Stimulated activated CD8-positive, alpha-beta memory T cell treated with anti-CD3 and anti-CD28 coated beads, Interleukin-4, amount 100 ng/mL, for 24 hours (primary cell): Measurements from ENCODE around the gene OR10P1.
"Not testable (repeated sequence)": the region's sequence is repeated elsewhere in the genome, so short reads cannot be mapped to it uniquely, and the experiment has no call there.

Source experiments
- DNase-seq: peaks from one replicate; pipeline ENCODE4 v3.0.0-alpha.2; 2020; ENCODE audit warnings: low read depth

Gene OR10P1

DNA sequence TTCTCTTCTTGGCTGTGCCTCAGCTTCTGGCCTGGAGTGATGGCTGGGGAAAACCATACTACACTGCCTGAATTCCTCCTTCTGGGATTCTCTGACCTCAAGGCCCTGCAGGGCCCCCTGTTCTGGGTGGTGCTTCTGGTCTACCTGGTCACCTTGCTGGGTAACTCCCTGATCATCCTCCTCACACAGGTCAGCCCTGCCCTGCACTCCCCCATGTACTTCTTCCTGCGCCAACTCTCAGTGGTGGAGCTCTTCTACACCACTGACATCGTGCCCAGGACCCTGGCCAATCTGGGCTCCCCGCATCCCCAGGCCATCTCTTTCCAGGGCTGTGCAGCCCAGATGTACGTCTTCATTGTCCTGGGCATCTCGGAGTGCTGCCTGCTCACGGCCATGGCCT, at the start of gene OR10P1:
OR10P1 (plus strand) TSS at position 40 of the 400 bp plus-strand sequence; CDS start at position 40, 0 bp downstream.
- DNase-seq, result no peak

- not testable (repeated sequence) for DNase-seq
Measured at GRCh38 chr12:55590152-55590551, 46.5 kb upstream of the OR10P1 start.

DNA sequence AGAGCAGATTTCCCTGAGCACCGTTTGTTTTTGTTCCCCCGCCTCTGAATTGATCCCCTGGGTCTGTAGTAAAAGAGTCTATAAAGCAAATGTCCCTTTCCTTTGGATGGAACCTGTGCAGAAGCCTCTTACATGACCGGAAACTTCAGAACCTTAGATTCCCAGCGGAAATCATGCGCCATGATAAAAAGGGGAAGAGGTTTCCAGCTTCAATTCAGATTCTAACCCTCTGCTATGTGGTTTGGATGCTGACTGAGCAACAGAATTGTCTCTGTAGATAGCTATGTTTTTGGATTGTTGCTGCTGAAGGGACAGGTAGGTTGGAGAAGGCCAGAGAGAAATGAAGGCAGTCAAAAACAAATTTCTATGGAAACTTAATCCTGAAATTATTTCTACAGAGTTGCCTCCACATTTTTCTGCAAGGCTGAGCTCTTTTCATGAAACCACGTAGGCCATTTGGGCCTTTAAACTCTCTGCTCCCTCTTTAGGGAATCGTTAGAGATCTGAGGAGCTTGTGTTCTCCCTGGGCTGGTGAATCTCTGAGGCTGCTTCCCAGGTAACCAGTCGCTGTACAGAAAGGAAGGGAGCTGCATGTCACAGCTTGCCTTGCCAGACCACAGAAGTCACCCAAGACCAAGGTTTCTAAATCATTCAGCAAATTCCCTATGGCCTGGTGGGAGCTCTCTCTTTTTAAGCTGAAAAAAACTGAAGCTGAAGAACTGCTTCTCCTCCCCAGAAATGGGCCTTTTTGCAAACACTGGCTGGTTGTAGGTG, 28.7 kb upstream of the OR10P1 start:
- DNase-seq, result no peak

GRCh38 chr12:55610598-55610997, 26.1 kb upstream of the OR10P1 start:
- DNase-seq, result no peak

- DNase-seq, result no peak
Measured at GRCh38 chr12:55612646-55613045, 24.0 kb upstream of the OR10P1 start.

GRCh38 chr12:55614764-55615163, 21.9 kb upstream of the OR10P1 start:
- DNase-seq, result no peak

DNA sequence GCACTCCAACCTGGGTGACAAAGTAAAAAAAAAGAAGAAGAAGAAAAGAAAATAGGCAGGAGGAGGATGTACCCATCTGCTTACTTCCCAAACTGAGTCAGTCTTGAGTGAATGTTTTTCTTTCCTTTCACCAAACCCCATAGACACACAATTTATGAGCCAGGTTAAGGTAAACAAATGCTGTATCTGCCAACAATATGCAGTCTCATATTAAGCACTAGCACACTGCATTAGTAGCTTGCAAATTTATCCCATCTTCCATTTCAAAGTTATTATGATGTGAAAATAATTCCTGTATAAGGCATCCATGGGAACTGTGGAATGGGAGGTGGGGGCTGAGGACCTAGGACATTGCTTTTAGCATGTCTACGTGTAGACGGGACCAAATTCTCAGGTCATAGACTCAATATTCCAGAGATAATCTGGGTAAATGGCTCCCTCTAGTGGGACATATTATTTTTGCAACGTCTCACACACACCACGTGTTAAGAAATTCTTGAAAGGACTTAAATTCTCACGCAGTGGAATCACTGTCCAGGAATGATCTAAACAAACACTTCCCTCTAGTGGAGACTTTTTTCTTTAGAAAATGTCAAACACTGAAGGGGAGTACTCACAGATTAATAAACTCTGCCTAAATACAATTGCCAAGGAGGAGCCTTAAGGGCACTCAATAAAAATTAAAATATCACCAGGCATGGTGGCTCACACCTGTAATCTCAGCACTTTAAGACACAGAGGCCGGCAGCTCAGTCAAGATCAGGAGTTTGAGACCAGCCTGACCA, 17.1 kb upstream of the OR10P1 start:
- no peak for DNase-seq

DNA sequence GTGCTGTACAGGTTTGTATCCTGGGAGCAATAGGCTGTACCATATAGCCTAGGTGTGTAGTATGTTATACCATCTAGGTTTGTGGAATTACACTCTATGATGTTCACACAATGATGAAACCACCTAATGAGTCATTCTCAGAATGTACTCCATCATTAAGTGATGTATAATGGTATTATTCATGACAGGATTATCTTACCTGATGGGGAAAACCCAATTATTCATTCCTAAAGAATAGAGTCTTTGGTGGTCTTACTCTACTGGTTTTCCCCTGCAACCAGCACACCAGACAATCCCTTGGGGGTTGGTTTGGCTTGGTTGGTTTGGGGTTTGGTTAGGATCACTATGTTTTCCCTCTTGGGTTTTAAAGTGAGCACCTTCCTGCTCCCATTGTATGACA, 12.6 kb upstream of the OR10P1 start:
- DNase-seq, result no peak

DNA sequence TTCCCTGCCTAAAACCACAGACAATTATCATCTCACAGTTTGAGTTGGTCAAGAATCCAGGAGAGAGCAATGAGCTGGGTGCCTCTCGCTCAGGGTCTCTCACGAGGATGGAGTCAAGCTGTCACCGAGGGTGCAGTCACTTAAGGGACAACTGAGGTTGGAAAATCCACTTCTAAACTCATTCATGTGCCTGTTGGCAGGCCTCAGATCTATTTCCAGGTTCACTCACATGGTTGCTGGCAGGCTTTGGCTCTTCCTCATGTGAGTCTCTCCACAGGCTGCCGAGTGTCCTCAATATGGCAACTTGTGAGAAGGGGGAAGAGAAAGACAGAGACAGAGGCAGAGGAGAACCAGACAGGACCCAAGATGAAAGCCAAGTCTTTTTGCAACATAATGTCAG, 10.5 kb upstream of the OR10P1 start:
- no peak for DNase-seq

DNA sequence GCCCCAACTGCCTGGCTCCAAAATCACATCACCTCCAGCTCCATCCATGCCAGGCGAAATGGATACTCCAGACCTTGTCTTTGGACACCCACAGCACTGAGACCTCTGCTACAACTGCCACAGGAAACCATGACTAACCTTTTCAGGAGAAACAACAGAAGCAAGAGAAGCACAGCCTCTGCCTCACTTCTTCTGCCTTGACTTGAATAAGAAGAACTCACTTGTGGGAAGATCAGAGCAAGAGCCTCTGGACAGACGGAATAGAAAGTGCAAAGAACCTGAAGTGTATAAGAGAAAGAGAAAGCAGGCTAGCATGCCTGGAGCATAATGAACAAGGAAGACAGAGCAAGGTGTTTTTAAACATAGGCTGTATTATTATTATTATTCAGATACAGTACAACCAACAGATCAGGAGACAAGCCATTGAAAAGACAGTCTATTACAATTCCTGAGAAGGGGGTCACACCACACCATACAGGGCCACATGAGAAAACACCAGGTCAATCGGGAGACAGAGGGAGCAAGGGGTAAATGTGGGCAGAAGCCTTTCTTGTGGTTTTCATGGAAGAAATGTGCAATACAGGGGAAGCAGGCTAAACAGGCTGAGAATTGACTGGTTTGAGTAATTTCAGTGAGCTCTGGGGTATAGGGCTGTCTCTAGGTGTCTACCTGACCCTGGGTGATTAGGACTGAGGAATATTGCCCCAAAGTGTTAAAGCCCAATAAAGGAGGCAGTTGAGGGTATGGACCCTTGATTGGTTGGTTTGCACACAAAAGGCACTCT, 7.4 kb upstream of the OR10P1 start:
- DNase-seq, result no peak

DNA sequence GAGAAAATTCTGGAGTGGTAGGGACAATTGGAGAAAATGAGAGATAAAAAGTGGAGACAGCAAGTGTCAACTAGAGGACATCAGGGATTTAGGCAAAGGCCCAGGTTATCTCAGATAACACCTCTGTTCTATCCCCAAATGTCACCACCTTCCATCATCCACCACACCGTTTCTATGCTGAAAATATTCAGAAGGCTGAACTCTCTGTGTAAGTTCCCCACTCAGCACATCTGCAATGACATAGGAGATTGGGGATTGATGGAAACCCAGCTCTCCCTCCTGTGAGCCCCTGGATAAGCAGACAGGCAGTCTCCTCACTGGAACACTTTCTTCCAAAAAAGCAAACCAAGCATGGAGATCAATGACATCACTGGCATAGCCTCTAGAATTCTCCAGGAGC, 5.6 kb upstream of the OR10P1 start:
- DNase-seq, result no peak

DNA sequence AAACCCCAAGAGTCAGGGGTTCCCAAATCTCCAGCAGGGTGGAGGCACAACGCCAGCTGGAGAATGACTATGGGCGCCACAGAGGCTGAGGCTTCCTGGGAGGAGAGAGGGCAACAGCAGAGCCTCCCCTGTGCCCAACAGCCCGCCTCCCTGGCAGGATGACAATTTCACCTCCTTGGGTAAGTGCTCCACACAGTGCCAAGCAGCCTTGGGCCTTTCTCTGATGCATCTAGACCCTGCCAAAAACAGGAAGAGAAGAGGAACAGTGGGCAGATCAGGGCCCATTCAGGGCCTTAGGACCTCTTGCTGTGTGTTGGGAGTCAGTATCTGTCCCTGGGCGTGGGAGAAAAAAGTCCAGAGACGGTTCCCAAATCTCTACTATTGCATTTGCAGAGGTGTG, 5.0 kb upstream of the OR10P1 start:
- DNase-seq, result no peak

DNA sequence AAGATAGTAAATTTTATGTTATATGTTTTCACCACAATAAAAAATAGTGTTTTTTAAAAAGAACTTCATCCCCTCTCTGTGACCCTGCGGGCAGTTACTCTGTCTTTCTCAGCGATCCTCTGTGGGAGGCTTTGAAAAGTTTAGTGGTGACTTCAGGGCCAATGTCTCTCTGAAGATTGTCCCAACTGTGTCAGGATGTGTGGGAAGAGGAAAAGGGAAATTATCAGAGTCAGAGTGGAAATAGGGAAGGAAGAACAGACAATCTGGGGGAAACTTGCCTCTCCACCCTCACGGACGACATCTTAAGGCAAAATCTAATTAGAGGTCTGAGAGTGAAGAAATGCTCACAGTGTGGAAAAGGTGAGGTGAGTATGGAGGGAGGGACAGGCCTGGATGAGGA, 3.5 kb upstream of the OR10P1 start:
- no peak for DNase-seq

DNA sequence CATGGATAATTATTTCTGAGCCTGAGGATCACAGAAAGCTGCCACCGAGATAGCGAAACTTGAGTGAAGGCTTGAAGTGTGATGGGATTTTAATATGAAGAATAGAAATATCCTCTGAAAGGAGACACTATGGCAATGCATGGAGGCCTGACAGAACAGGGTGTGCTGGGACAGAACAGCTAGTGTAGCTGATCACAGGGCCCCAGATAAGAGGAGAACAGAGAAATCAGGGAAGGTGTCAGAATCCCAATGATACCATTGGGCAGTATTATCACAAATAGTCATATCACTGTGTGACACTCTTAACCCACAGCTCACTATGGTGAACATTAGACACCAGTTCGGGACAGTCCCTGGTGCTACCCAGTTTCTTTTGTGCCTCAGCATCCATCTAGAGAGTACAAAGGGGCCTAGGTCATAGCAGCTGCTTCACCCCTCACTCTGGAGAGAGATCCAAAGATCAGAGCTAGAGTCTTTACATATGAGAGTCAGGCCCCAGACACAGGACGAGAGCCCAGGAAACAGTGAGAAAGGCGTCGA, 506 bp upstream of the OR10P1 start:
- no peak for DNase-seq

- no peak for DNase-seq
Measured at GRCh38 chr12:55637467-55637866, 775 bp downstream of the OR10P1 start.

DNA sequence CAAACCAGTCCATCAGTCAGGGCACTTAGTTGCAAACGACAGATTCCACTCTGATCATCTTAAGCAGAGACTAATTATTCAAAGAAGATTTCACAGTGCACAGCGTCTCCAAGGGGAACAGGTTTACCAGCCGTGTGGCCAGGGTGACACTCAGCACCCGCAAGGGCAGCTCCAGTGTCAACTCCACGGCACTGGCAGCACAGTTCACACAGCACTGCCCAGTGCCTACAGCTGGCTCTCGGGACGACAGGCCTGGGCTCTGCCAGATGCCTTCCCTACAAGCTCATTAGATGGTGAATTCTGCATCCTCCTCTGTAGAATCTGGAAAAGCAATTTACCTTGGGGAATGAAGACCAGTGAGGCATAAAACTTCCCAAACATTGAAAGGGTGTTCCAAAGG, 4.9 kb downstream of the OR10P1 start:
- DNase-seq, result no peak

- DNase-seq, result no peak
Measured at GRCh38 chr12:55642267-55642666, 5.6 kb downstream of the OR10P1 start.

- no peak for DNase-seq
Measured at GRCh38 chr12:55642669-55643068, 6.0 kb downstream of the OR10P1 start.

- no peak for DNase-seq
Measured at GRCh38 chr12:55644591-55644990, 7.9 kb downstream of the OR10P1 start.

DNA sequence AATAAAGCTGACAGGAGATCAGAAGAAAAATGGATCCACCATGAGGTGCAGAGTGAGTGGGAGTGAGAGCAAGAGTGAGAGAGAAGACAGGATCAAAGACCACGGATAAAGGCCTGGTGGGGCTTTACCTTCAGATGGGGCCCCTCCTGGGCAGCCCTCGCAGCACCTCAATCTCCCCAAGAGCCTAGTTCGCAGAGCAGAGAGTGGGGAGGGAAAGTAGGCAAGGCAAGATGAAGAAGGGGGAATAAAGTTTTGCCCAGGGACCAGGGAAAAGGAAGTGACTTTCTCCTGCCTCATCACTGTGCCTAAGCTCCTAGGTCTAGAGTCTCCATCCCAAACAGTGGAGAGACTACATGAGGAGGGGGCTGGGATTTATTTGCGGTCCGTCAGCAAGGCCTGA, 10.3 kb downstream of the OR10P1 start:
- DNase-seq, result no peak

- DNase-seq, result not testable (repeated sequence)
Measured at GRCh38 chr12:55650620-55651298, 14.1 kb downstream of the OR10P1 start.

GRCh38 chr12:55651299-55651683, 14.6 kb downstream of the OR10P1 start:
- DNase-seq, result no peak
